Measurements from ENCODE around the gene METTL8. TPM values are rescaled to one million over a fixed set of nuclear protein-coding genes. Genes with fewer than 3 reads are reported as not detected.

METTL8 gene
- total RNA-seq, 1 donor from 2014 or later: 26.7 TPM

DNA sequence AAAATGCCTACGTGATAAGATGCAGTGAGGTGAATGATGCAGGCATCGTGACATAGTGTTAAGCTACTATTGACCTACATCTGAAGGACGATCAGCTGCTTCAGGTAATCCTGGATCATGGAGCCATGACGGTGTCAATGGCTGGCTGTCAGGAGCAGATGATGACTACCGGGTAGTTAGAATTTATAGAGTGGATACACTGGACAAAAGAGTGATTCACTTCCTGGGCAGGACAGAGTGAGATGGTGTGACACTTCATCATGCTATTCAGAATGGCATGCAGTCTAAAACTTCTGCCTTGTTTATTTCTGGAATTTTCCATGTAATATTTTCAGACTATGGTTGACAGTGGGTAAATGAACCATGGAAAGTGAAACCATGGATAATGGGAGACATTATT lies 29.5 kb downstream of the METTL8 start:
- Histone ChIP-seq H3K4me3 (ENCODE audit: low read depth, low read length) (no peak overlapping the region), H3K36me3 (ENCODE audit: control insufficient read depth, insufficient read depth, low read length) (no peaks in the 10 kb centered on the region), H3K27me3 (ENCODE audit: control insufficient read depth, insufficient read depth, low read length) (no peaks in the 10 kb centered on the region)
- DNase-seq (ENCODE audit: low read depth): peak; percentile 48
- TF ChIP-seq CTCF (IDR thresholded peaks at IDR 0.05; ENCODE audit: insufficient read depth, low read length, poor library complexity, severe bottlenecking): no peak

DNA sequence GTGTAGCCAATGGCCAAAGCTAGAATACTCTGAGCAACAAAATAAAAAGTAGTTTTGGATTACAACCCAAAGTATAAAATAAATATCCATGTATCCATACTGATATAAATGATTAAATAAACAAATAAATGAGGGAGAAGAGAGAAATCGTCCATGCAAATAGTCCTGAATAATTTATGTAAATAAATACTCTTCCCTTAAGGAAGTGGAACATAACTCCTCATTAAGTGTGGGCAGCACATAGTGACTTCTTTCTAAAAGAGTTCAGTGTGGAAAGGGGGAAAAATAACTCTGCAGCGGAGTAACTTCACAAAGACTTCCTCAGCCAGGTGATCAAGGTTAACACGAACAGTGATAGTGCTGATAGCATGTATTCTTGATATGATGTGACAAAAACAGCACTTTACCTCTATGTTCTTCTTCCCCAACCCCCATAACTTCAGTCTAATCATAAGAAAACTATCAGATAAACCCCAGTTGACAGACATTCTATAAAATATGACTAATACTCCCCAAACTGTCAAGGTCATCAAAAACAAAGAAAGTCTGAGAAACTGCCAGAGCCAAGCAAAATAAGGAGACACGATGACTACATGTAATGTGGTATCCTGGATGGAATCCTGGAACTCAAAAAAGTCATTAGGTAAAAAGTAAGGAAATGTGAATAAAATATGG lies 30.7 kb downstream of the METTL8 start:
- DNase-seq (ENCODE audit: low read depth): no peak
- Histone ChIP-seq H3K27me3 (ENCODE audit: control insufficient read depth, insufficient read depth, low read length) (no peaks in the 10 kb centered on the region), H3K36me3 (ENCODE audit: control insufficient read depth, insufficient read depth, low read length) (no peaks in the 10 kb centered on the region), H3K4me3 (ENCODE audit: low read depth, low read length) (no peak overlapping the region)
- TF ChIP-seq CTCF (IDR thresholded peaks at IDR 0.05; ENCODE audit: insufficient read depth, low read length, poor library complexity, severe bottlenecking): no peak

DNA sequence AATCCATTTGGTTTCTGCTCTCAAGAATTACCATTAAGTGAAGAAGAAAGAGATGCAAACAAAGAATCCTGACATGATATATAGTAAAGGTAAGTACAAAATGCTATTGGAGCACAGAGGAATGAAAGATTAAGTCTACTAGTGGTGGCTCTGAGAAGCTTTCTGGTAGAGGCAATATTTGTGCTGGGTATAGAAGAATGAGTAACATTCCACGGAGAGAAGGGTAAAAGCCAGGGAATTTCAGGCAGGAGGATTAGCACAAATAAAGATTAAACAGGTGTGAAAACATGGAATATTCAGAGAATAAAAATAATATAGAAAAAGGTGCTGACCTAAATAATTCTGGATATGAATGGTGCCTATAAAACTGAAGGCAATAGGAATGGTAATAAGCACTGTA lies 31.8 kb downstream of the METTL8 start:
- H3K27me3 ChIP-seq (ENCODE audit: control insufficient read depth, insufficient read depth, low read length): no peaks in the 10 kb centered on the region
- no peaks in the 10 kb centered on the region for H3K36me3 ChIP-seq (ENCODE audit: control insufficient read depth, insufficient read depth, low read length)
- no peak overlapping the region for H3K4me3 ChIP-seq (ENCODE audit: low read depth, low read length)
- no peak for TF ChIP-seq CTCF (IDR thresholded peaks at IDR 0.05; ENCODE audit: insufficient read depth, low read length, poor library complexity, severe bottlenecking)
- no peak for DNase-seq (ENCODE audit: low read depth)

- no peak for DNase-seq (ENCODE audit: low read depth)
- Histone ChIP-seq H3K4me3 (ENCODE audit: low read depth, low read length) (no peak overlapping the region), H3K36me3 (ENCODE audit: control insufficient read depth, insufficient read depth, low read length) (no peaks in the 10 kb centered on the region), H3K27me3 (ENCODE audit: control insufficient read depth, insufficient read depth, low read length) (no peaks in the 10 kb centered on the region)
- no peak for TF ChIP-seq CTCF (IDR thresholded peaks at IDR 0.05; ENCODE audit: insufficient read depth, low read length, poor library complexity, severe bottlenecking)
Observed at GRCh38 chr2:171400395-171400794, 33.4 kb downstream of the METTL8 start.

DNA sequence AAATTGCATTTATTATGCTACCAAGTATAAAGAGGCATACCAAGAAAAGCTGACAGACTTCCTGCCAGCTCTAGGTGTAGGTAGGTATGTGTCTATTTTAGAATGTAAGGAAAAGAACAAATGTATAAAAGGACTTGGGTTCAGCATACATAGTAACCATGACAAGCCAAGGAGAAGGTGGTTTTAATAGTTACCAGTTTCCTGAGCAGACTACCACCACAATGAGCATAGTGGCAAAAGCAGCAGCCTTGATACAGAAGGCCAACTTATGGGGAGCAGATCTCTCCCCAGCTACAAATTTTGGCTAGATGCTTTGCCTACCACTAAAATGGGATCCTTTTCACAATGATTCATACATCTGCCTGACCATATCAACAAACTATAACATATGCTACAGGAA lies 34.5 kb downstream of the METTL8 start:
- no peak overlapping the region for H3K4me3 ChIP-seq (ENCODE audit: low read depth, low read length)
- no peaks in the 10 kb centered on the region for H3K36me3 ChIP-seq (ENCODE audit: control insufficient read depth, insufficient read depth, low read length)
- no peak for TF ChIP-seq CTCF (IDR thresholded peaks at IDR 0.05; ENCODE audit: insufficient read depth, low read length, poor library complexity, severe bottlenecking)
- no peaks in the 10 kb centered on the region for H3K27me3 ChIP-seq (ENCODE audit: control insufficient read depth, insufficient read depth, low read length)
- DNase-seq (ENCODE audit: low read depth): no peak

GRCh38 chr2:171394164-171394740 lies 39.5 kb downstream of the METTL8 start:
- Histone ChIP-seq H3K27me3 (ENCODE audit: control insufficient read depth, insufficient read depth, low read length) (no peaks in the 10 kb centered on the region), H3K4me3 (ENCODE audit: low read depth, low read length) (no peak overlapping the region), H3K36me3 (ENCODE audit: control insufficient read depth, insufficient read depth, low read length) (no peaks in the 10 kb centered on the region)
- DNase-seq (ENCODE audit: low read depth): no peak
- TF ChIP-seq CTCF (IDR thresholded peaks at IDR 0.05; ENCODE audit: insufficient read depth, low read length, poor library complexity, severe bottlenecking): no peak

All from kidney epithelial cell (primary cell).